PC-9 (cell line): ENCODE data around the gene SLC7A8.

Experiments
- EZH2 ChIP-seq: fragments of 200-600 bp; sonication (generic); IDR thresholded peaks from 2 replicates; pipeline ENCODE4 v1.8.0; 2017; ENCODE audit warnings: antibody characterized with exemption, low read depth
- TF ChIP-seq, protein P1 (sequence below): fragments of 200-600 bp; sonication (generic); conservative IDR thresholded peaks from 2 replicates; pipeline ENCODE4 v1.6.1; 2017; ENCODE audit warnings: mixed run types, antibody characterized with exemption, mild to moderate bottlenecking, moderate library complexity

DNA sequence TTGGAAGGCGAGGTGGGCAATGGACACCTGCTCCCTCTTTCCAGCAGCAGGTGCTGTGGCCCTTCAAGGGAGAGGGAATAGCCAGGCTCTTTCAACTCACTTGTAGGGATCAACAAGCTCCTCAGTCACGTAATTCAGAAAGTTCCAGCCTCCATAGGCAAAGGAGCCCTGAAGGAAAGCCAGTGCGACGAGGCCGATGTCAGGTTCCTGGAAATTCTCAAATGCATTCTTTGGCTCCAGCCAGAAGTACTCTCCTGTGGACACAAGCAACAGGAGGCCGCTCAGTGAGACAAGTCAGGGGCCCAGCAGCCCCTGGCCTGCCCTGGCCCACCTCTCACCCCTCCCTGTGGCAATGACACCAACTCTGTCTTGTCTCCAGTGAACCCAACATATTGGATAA, 43.1 kb downstream of the SLC7A8 start:
- TF ChIP-seq, protein P1, sequence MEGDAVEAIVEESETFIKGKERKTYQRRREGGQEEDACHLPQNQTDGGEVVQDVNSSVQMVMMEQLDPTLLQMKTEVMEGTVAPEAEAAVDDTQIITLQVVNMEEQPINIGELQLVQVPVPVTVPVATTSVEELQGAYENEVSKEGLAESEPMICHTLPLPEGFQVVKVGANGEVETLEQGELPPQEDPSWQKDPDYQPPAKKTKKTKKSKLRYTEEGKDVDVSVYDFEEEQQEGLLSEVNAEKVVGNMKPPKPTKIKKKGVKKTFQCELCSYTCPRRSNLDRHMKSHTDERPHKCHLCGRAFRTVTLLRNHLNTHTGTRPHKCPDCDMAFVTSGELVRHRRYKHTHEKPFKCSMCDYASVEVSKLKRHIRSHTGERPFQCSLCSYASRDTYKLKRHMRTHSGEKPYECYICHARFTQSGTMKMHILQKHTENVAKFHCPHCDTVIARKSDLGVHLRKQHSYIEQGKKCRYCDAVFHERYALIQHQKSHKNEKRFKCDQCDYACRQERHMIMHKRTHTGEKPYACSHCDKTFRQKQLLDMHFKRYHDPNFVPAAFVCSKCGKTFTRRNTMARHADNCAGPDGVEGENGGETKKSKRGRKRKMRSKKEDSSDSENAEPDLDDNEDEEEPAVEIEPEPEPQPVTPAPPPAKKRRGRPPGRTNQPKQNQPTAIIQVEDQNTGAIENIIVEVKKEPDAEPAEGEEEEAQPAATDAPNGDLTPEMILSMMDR = no peak
- no peak for TF ChIP-seq EZH2
